Fibroblast of skin of left quadriceps (primary cell): ENCODE results near the gene ERCC5.

Source experiments
- DNase-seq, 2 experiments: peaks; one replicate each; pipeline ENCODE4 v3.0.0-alpha.2; 2013; ENCODE audit warnings: low read depth in 2 of 2

The ERCC5 gene

GRCh38 chr13:102845289-102845629 is 573 bp upstream of the ERCC5 start:
- no peak for DNase-seq

- no peak for DNase-seq
These were observed 606 bp downstream of the ERCC5 start for GRCh38 chr13:102846261-102847015.

- no peak for DNase-seq
These were observed 1.7 kb downstream of the ERCC5 start for GRCh38 chr13:102847272-102848234.

DNA sequence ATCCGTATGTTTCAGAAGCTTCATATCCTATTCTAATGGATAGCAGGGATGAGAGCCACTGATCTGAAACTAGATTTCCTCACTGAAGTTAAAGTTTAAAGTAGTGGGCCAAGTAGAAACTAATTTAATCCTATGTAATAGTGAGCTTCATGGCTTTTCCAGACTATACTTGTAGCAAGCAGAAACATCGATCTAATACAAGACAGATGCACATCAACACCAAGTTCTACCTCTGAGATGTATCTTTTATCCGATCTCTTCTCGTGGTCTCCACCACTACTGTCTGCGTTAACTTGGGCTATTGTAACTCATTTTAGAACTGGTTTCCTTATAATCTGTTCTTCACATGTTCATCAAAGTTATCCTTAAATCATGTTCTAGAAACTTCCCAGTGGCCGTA is 3.1 kb downstream of the ERCC5 start:
- DNase-seq, result no peak

GRCh38 chr13:102852556-102852955 is 6.7 kb downstream of the ERCC5 start:
- DNase-seq, result no peak

- DNase-seq, result no peak
These were observed 8.8 kb downstream of the ERCC5 start for GRCh38 chr13:102854675-102855074.

DNA sequence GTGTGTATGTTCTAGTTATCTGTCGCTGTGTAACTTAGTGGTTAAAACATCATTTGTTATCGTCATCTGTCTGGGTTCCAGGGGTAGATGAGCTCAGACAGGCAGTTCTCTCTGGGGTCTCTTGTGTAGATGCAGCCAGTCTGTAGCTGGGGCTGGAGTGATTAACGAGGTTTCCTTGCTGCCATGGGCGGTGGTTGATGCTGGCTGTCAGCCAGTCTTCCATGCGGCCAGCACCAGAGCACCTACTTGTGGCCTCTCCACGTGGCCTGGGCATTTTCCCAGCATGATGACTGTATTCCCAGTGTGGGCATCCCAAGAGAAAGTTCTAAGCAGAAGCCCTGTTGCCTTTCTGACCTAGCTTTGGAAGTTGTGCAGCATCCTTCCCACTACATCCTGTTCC is 10.7 kb downstream of the ERCC5 start:
- no peak for DNase-seq

DNA sequence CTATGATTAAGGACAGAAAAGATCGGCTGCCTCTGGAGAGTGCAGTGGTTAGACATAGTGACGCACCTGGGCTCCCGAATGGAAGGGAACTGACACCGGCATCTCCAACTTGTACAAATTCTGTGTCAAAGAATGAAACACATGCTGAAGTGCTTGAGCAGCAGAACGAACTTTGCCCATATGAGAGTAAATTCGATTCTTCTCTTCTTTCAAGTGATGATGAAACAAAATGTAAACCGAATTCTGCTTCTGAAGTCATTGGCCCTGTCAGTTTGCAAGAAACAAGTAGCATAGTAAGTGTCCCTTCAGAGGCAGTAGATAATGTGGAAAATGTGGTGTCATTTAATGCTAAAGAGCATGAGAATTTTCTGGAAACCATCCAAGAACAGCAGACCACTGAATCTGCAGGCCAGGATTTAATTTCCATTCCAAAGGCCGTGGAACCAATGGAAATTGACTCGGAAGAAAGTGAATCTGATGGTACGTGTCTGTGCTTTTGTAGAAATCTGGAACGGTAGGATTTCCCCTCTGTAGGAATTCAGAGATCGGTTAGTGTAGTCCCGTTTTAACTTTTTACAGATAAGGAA is 16.9 kb downstream of the ERCC5 start:
- no peak for DNase-seq

DNA sequence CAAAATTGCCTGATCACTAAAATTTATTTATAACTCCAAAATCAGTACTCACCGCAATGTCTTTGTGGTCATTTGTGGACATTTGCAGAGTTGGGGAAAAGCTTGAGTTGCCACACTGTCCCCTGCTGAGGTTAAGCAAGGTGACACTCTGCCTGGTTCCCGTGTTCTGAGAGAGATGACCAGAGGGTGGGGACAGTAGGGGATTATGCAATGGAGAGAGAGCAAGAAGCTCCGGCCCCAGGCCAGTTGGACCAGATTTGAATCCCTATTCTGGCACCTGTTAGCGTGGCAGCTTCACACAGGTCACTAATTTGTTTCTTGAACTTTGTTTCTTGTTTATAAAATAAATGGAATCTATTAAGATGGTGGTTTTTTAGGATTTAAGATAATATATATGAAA is 17.8 kb downstream of the ERCC5 start:
- DNase-seq, result no peak

DNA sequence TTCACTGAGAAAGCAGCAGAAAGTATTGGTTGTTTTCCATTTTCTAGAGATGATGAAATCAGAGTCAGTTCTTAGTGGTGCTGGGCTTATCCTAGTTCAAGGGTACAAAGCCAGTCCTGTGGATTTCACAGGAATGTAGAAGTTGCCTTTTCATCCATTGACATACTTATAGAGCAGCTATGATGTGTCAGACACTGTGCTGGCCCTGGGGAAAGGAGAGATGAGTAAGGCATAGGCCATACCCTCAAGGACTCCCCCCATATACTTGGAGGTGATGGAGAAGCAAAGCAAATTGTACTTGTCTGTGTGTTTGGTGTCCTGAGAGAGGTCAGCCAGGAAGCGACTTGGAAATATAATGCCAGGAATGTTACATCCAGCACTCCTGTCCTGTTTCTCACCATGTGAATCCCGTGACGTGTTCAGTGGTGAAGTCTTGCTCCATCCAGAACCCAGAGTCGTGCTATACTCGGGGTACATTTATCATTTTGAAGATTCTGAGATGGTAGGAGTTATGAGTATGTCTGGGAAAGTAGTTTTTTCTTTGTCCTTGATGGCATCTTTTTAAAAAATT is 22.6 kb downstream of the ERCC5 start:
- DNase-seq, result no peak

DNA sequence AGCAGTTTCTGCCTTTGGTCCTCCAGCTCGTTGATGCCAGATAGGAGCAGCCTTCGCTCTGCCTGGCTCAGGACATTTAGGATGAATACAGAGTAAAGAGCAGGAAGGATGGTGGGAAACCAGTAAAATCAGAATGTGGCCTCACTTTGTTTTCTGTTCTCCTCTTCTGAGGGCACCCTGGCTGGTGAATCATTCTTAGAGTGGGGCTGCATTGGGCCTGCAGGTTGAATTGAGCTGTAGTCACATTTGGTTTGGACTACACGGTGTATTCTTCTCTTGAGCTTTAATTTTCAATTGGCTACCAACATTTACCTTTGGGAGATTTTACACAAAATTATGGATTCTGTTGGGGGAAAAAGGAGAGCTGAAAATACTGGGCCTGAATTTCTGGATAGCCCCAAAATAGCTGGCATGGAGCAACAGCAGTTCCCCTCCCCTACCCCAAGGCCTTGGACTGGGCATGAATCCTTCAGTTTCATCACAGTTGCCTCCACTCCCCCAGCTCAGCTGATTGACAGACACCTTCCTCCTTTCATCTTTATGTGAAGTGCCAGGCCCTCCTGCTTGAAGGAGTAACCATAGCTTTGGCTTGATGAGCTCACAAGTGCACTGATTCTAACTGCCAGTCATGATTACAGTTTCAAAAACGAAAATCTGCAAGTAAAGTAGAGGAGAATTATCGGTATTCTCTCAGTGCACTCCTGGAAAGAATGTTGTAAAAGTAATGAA is 24.3 kb downstream of the ERCC5 start:
- no peak for DNase-seq

DNA sequence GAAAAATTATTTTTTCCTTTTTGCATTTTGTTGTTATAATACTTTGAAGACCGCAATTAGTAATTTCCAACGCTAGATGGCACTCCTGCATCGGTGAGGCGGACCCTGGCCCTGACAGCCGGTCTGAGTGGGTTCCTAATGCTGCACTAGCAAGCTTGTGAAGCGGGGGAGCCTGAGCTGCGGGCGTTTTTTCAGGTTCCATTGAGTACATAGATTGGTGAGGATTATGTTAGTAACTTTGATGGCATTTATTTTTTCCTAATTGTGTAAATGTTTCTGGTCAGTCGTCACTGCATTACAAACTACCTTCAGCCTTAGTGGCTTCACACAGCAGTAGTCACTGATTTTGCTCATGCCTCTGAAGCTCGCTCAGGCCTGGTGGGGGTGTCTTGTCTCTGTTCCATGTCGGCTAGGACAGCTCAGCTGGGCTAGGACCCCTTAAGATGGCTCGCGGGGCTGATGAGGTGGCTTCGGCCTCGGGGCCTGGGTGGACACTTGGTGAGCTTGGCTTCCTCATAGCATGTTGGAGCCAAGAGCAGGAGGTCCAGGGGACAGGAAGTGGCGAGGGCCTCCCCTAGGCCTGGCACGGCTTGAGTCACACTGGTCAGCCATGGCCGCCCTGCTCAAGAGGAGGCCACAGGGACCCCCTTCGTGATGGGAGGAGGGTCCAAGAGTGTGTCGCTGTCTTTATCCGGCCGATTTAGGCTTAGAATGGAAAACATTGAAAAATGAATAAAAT is 25.0 kb downstream of the ERCC5 start:
- peak in 1 of 2 experiments; percentile 16 for DNase-seq

DNA sequence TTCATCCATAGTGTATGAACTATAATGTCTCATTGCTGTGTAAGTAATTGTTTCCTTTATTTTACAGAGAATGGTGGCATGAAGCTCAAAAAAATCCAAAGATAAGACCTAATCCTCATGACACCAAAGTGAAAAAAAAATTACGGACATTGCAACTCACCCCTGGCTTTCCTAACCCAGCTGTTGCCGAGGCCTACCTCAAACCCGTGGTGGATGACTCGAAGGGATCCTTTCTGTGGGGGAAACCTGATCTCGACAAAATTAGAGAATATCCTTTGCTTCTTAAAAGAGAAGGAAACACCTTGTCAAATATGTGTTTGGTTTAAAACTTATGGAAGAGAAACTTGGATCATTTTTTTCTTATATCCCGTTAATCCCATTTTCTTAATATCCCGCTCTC is 26.3 kb downstream of the ERCC5 start:
- DNase-seq, result no peak

DNA sequence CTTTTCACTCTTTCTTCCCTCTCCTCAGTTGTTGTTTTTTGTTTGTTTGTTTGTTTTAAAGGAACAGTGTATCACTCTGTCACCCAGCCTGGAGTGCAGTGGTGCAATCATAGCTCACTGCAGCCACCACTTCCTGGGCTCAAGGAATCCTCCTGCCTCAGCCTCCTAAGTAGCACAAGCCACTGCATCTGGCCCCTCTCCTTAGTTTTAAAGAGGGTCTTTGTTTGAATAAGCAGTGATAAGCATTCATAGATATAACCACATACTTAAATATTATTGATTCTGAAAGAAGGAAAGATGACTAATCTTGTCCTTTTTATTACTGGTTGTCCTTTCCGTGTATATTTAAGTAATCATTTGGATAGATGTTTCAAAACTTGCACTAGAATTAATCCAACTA is 26.7 kb downstream of the ERCC5 start:
- no peak for DNase-seq

GRCh38 chr13:102873653-102874052 is 27.8 kb downstream of the ERCC5 start:
- no peak for DNase-seq

DNA sequence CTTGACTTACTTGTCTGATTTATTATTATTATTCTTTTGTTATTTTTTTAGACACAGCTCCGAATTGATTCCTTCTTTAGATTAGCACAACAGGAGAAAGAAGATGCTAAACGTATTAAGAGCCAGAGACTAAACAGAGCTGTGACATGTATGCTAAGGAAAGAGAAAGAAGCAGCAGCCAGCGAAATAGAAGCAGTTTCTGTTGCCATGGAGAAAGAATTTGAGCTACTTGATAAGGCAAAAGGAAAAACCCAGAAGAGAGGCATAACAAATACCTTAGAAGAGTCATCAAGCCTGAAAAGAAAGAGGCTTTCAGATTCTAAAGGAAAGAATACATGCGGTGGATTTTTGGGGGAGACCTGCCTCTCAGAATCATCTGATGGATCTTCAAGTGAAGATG is 29.4 kb downstream of the ERCC5 start:
- DNase-seq, result no peak

DNA sequence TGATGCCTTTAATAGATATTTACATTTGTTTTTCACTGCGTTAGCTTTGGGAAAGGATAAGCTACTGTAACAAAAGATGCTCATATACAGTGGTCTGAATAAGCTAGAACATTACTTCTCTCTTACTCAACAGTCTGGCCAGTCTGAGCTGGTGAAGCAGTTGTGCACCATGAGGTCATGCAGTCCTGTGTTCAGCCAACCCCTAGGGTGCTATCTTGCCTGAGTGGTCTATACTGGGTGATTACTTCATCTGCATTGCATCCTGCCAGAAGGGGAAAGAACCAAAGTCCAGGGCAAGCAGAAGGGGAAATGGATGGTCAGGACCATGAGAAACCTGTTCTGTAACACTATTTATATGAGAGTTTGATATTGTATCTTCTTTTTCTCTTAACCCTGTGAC is 31.5 kb downstream of the ERCC5 start:
- no peak for DNase-seq

- DNase-seq, result peak; percentile 42 to 52
These were observed 32.6 kb downstream of the ERCC5 start for GRCh38 chr13:102878481-102878880.

DNA sequence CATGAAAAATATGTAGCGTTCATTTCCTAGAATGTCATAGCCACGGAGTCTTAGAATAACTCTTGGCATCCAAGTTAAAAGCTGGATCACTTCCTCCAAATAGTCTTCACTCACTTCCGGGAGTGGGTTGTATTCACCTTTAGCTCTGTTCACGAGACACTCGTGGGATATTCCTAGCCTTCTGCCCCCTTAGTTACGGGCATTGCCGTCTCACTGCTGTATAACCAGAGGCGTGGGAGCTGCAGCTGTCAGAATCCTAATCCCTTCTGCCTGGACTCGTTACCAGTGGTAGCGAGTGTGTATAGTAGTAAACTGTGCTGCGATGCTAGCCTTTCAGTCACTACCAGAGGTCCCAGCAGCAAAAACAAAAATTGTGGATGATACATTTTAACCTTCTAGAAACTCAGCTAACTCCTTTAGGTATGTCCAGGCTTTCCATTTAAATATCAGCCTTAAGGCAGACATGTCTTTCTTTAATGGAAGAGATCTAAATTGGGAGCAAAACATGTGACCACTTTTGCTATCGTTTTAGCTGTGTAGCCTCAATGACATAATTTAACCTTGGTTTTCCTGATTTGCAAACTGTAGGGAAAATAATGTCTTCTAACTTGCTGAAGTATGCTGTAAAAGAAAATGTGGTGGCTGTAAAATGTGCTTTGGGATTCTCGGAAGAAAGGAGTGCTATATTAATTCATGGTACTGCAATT is 34.1 kb downstream of the ERCC5 start:
- DNase-seq, result no peak
